Fibroblast of the aortic adventitia (primary cell): ENCODE results near the gene ZNF536. TPM values are rescaled to one million over a fixed set of nuclear protein-coding genes. Genes with fewer than 3 reads are reported as not detected.

Experiments
- DNase-seq: peaks from one replicate; pipeline ENCODE4 v3.0.0-alpha.2; 2010; ENCODE audit warnings: low read depth
- H3K4me3 ChIP-seq: 2 replicates; pipeline ENCODE4 v1.5.1; 2011; ENCODE audit warnings: low read depth, mild to moderate bottlenecking, control low read depth, low read length, moderate library complexity
- CTCF ChIP-seq: IDR thresholded peaks from 2 replicates; pipeline ENCODE4 v1.5.1; 2011; ENCODE audit warnings: mild to moderate bottlenecking, low read length, control low read depth, inconsistent platforms; ENCODE audit not compliant: insufficient read depth
- total RNA-seq: library from RNA; depleted of rRNA; stranded (reverse); fragments of >200 nt; gene quantifications from 2 replicates; pipeline ENCODE4 v1.2.3, GENCODE V29; 2012; ENCODE audit warnings: low replicate concordance

Gene ZNF536
- total RNA-seq, 1 donor = 0.90 TPM

- no peak for DNase-seq
- H3K4me3 ChIP-seq = no peak overlapping the region
- TF ChIP-seq CTCF = no peak
Measured at GRCh38 chr19:30369833-30370232, 2.4 kb upstream of the ZNF536 start.

GRCh38 chr19:30371161-30371836 is 885 bp upstream of the ZNF536 start:
- no peak for TF ChIP-seq CTCF
- no peak for DNase-seq
- no peak overlapping the region for H3K4me3 ChIP-seq

GRCh38 chr19:30373593-30373992 is 1.4 kb downstream of the ZNF536 start:
- no peak for TF ChIP-seq CTCF
- H3K4me3 ChIP-seq = no peak overlapping the region
- no peak for DNase-seq

- no peak for TF ChIP-seq CTCF
- no peak overlapping the region for H3K4me3 ChIP-seq
- DNase-seq = no peak
Measured at GRCh38 chr19:30374539-30374864, 2.3 kb downstream of the ZNF536 start.

GRCh38 chr19:30374865-30375552 is 2.8 kb downstream of the ZNF536 start:
- no peak for TF ChIP-seq CTCF
- no peak for DNase-seq
- no peak overlapping the region for H3K4me3 ChIP-seq

- no peak for TF ChIP-seq CTCF
- no peak for DNase-seq
Measured at GRCh38 chr19:30375553-30376031, 3.4 kb downstream of the ZNF536 start.

More at GRCh38 chr19:30375553-30376031, 3.4 kb downstream of the ZNF536 start:
- H3K4me3 ChIP-seq = no peak overlapping the region
